Breast epithelium (tissue), 3 donors: ENCODE data around the gene CXCR5.

Experiments
- POLR2A ChIP-seq: fragments of 450-650 bp; IDR thresholded peaks from one replicate; pipeline ENCODE4 v1.6.1; 2016; ENCODE audit warnings: antibody characterized with exemption, mild to moderate bottlenecking, moderate library complexity
- POLR2AphosphoS5 ChIP-seq, 3 donors: sonication (generic); formaldehyde crosslinking; IDR thresholded peaks; one replicate each; pipeline ENCODE4 v1.6.1; 2017; ENCODE audit warnings: antibody characterized with exemption in 3 of 3
- TF ChIP-seq, protein P1 (sequence below), 3 donors: fragments of 450-650 bp; IDR thresholded peaks; one replicate each; pipeline ENCODE4 v1.5.1; 2016 to 2017; ENCODE audit warnings: antibody characterized with exemption in 3 of 3, mild to moderate bottlenecking in 3 of 3, moderate library complexity in 3 of 3

DNA sequence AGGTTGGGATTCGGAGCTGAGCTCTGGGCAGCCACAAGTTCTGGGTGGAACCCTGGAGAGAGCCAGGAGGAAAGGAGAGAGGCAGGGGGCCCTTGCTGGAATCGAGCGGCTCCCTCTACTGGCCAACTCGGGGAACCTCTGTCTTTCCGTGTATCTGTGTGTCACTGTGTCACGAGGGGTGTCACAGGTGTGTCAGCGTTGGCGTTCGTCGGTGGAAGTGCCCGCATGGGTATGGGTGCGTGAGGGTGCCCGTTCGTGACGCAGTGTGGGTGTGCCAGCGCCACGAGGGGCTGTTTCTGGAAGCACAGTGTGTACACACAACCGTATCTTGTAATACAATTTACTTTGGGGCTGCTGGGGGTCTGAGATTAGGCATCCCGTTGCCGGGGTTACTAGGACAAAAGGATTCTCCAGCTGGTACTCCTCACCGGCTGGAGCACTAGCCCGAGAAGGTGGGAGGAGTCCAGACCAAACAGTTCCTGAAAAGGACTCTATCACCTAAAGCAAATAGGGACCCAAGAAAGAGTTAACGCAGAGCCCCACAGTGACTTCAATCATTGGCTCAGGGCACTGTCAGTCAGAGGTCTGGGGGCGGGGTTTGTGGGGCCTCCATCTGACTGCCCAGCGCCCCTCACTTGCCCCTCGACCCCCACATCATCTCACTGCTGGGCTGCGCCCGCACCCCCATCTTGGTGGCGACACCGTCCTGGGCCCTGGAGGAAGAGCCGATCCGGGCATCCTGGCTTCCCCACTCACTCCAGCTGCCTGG is 44.6 kb downstream of the CXCR5 start:
- TF ChIP-seq POLR2A (peak; percentile 56), POLR2AphosphoS5 (IDR thresholded peaks at IDR 0.05) (peak; percentile 53 to 90 (median 87))
- TF ChIP-seq, protein P1, sequence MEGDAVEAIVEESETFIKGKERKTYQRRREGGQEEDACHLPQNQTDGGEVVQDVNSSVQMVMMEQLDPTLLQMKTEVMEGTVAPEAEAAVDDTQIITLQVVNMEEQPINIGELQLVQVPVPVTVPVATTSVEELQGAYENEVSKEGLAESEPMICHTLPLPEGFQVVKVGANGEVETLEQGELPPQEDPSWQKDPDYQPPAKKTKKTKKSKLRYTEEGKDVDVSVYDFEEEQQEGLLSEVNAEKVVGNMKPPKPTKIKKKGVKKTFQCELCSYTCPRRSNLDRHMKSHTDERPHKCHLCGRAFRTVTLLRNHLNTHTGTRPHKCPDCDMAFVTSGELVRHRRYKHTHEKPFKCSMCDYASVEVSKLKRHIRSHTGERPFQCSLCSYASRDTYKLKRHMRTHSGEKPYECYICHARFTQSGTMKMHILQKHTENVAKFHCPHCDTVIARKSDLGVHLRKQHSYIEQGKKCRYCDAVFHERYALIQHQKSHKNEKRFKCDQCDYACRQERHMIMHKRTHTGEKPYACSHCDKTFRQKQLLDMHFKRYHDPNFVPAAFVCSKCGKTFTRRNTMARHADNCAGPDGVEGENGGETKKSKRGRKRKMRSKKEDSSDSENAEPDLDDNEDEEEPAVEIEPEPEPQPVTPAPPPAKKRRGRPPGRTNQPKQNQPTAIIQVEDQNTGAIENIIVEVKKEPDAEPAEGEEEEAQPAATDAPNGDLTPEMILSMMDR (IDR thresholded peaks at IDR 0.05), result peak; percentile 96 to 98 (median 98)
